ENCODE results near the gene ATP8B1. TPM values are rescaled to one million over a fixed set of nuclear protein-coding genes. Genes with fewer than 3 reads are reported as not detected.

ATP8B1 gene
- total RNA-seq, 1 experiment from 2014 or later, result 1.1 TPM

DNA sequence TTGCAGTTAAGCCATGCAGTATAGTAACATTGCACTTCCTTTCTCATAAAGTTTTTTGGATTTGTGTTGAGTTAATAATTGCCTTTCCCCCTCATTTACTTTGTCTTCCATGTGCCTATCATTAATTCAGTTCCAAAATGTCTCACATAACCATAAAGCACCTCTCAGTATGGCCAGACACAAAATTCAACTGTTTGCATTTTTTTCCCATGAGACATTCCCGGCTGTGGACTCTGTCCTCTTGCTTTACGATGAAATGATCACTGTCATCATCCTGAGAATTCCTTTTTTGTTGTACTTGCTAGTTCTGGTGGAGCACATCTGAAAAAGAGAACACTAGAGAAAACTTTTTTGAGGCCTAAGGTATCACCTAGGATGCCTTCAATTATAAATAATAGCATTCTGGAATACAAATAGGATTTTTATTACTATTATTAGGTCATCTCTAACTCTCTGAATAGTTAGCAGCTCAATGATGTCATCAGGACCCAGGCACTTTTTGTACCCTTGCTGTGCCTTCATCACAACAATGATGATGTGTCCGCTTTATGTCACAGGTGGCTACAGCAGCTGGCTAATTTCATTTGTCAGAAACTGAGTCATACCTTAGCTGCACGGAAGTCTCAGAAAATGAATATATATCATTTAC lies 8.5 kb upstream of the ATP8B1 start:
- WGBS (ENCODE audit: extremely low coverage, insufficient read length, low lambda C conversion rate), result no CpG with 5 or more reads among the region's 4 CpGs
- Histone ChIP-seq H2AK5ac (ENCODE audit: insufficient read length, low read length) (no peak overlapping the region), H3K79me1 (ENCODE audit: insufficient read depth, low read depth, low read length, poor library complexity, severe bottlenecking) (no peaks in the 10 kb centered on the region), H3K4me1 (ENCODE audit: insufficient read depth, low read length) (no peaks in the 10 kb centered on the region), H4K5ac (ENCODE audit: insufficient read length, low read depth, low read length) (no peak overlapping the region), H3K14ac (ENCODE audit: insufficient read depth, low read length) (no peak overlapping the region), H3K27ac (ENCODE audit: insufficient read length, low read depth, low read length) (no peak overlapping the region), H4K20me1 (ENCODE audit: control insufficient read depth, insufficient read depth, insufficient read length) (no peaks in the 10 kb centered on the region), H4K8ac (replicated peaks; ENCODE audit: insufficient read length, low read depth, low read length) (no peak overlapping the region), H3T11ph (ENCODE audit: low read length) (no peak overlapping the region), H2BK12ac (ENCODE audit: insufficient read length, low read depth, low read length) (no peak overlapping the region), H2BK120ac (ENCODE audit: low read depth, low read length, poor library complexity, severe bottlenecking) (no peak overlapping the region), H2BK5ac (ENCODE audit: insufficient read length, low read length) (no peak overlapping the region), H4K91ac (ENCODE audit: insufficient read length, low read depth, low read length) (no peak overlapping the region), H2BK15ac (ENCODE audit: low read depth, low read length) (no peak overlapping the region), H3K23me2 (ENCODE audit: insufficient read length, low read depth, low read length, poor library complexity, severe bottlenecking) (no peaks in the 10 kb centered on the region), H3K9me3 (ENCODE audit: control insufficient read depth, low read depth, low read length) (no peaks in the 10 kb centered on the region), H3K23ac (ENCODE audit: insufficient read length, low read depth, low read length) (no peak overlapping the region), H3K4me2 (ENCODE audit: insufficient read depth, insufficient read length, low read length) (no peak overlapping the region), H3K18ac (ENCODE audit: insufficient read length, low read depth, low read length) (no peak overlapping the region), H3K56ac (ENCODE audit: insufficient read length, low read depth, low read length) (no peak overlapping the region), H3K79me2 (ENCODE audit: insufficient read depth, low read length) (no peaks in the 10 kb centered on the region), H3K4ac (ENCODE audit: low read depth, low read length) (no peak overlapping the region), H3K27me3 (ENCODE audit: insufficient read depth, low read length) (no peaks in the 10 kb centered on the region), H2AFZ (ENCODE audit: low read length) (no peak overlapping the region), H3K9ac (ENCODE audit: extremely low read depth, insufficient read length, low read length) (no peak overlapping the region), H2BK20ac (ENCODE audit: low read depth, low read length, poor library complexity, severe bottlenecking) (no peak overlapping the region)
- peaks cover 0 to 12% of the 10 kb centered on the region in 2 experiments; a peak in 3 of 5 replicates for H3K9me3 Mint-ChIP-seq
- no peaks in the 10 kb centered on the region for H3K4me1 Mint-ChIP-seq
- no peak overlapping the region for H3K27ac Mint-ChIP-seq
- no peaks in the 10 kb centered on the region for H3K36me3 Mint-ChIP-seq (ENCODE audit: insufficient read depth in 1 of 3, low read depth in 3 of 3)
- TF ChIP-seq, protein P1, sequence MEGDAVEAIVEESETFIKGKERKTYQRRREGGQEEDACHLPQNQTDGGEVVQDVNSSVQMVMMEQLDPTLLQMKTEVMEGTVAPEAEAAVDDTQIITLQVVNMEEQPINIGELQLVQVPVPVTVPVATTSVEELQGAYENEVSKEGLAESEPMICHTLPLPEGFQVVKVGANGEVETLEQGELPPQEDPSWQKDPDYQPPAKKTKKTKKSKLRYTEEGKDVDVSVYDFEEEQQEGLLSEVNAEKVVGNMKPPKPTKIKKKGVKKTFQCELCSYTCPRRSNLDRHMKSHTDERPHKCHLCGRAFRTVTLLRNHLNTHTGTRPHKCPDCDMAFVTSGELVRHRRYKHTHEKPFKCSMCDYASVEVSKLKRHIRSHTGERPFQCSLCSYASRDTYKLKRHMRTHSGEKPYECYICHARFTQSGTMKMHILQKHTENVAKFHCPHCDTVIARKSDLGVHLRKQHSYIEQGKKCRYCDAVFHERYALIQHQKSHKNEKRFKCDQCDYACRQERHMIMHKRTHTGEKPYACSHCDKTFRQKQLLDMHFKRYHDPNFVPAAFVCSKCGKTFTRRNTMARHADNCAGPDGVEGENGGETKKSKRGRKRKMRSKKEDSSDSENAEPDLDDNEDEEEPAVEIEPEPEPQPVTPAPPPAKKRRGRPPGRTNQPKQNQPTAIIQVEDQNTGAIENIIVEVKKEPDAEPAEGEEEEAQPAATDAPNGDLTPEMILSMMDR (conservative IDR thresholded peaks at IDR 0.05), result no peak
- H3K27me3 Mint-ChIP-seq (ENCODE audit: low read depth), result peaks cover 18% of the 10 kb centered on the region
- DNase-seq, result no peak
- no peak overlapping the region for H3K4me3 Mint-ChIP-seq

Measured in H9 (cell line).